Measurements from ENCODE around the gene PHPT1.
"Not testable (repeated sequence)": the region's sequence is repeated elsewhere in the genome, so short reads cannot be mapped to it uniquely, and the experiment has no call there.

PHPT1 gene

GRCh38 chr9:136833381-136834048 is 15.7 kb upstream of the PHPT1 start:
- H3K9me3 ChIP-seq (ENCODE audit: control insufficient read depth, low read depth, low read length); H3K4me3 ChIP-seq (ENCODE audit: low read length); H3K4me1 ChIP-seq (ENCODE audit: control insufficient read depth, low read depth, low read length); H3K9ac ChIP-seq (ENCODE audit: low read length); H3K27me3 ChIP-seq (ENCODE audit: control insufficient read depth, insufficient read depth, low read length); H3K27ac ChIP-seq (ENCODE audit: low read length): not testable (repeated sequence)
- peaks cover 32% of the 10 kb centered on the region for H3K36me3 ChIP-seq (ENCODE audit: control insufficient read depth, low read depth, low read length)

GRCh38 chr9:136835162-136835931 is 13.9 kb upstream of the PHPT1 start:
- Histone ChIP-seq H3K4me1 (ENCODE audit: control insufficient read depth, low read depth, low read length) (peaks cover 4% of the 10 kb centered on the region), H3K36me3 (ENCODE audit: control insufficient read depth, low read depth, low read length) (peaks cover 27% of the 10 kb centered on the region), H3K9me3 (ENCODE audit: control insufficient read depth, low read depth, low read length) (no peaks in the 10 kb centered on the region), H3K4me3 (ENCODE audit: low read length) (no peak overlapping the region), H3K27ac (ENCODE audit: low read length) (no peak overlapping the region), H3K27me3 (ENCODE audit: control insufficient read depth, insufficient read depth, low read length) (no peaks in the 10 kb centered on the region), H3K9ac (ENCODE audit: low read length) (no peak overlapping the region)

- peaks cover 19% of the 10 kb centered on the region for H3K36me3 ChIP-seq (ENCODE audit: control insufficient read depth, low read depth, low read length)
- H3K9me3 ChIP-seq (ENCODE audit: control insufficient read depth, low read depth, low read length): no peaks in the 10 kb centered on the region
- no peak overlapping the region for H3K9ac ChIP-seq (ENCODE audit: low read length)
- no peaks in the 10 kb centered on the region for H3K27me3 ChIP-seq (ENCODE audit: control insufficient read depth, insufficient read depth, low read length)
- no peak overlapping the region for H3K4me3 ChIP-seq (ENCODE audit: low read length)
- peaks cover 12% of the 10 kb centered on the region for H3K4me1 ChIP-seq (ENCODE audit: control insufficient read depth, low read depth, low read length)
- no peak overlapping the region for H3K27ac ChIP-seq (ENCODE audit: low read length)
These were observed 13.0 kb upstream of the PHPT1 start for GRCh38 chr9:136835932-136836904.

GRCh38 chr9:136837146-136837855 is 11.9 kb upstream of the PHPT1 start:
- Histone ChIP-seq H3K9me3 (ENCODE audit: control insufficient read depth, low read depth, low read length) (no peaks in the 10 kb centered on the region), H3K9ac (ENCODE audit: low read length) (no peak overlapping the region), H3K36me3 (ENCODE audit: control insufficient read depth, low read depth, low read length) (peaks cover 17% of the 10 kb centered on the region), H3K4me3 (ENCODE audit: low read length) (no peak overlapping the region), H3K27me3 (ENCODE audit: control insufficient read depth, insufficient read depth, low read length) (no peaks in the 10 kb centered on the region), H3K4me1 (ENCODE audit: control insufficient read depth, low read depth, low read length) (peaks cover 19% of the 10 kb centered on the region), H3K27ac (ENCODE audit: low read length) (no peak overlapping the region)

- not testable (repeated sequence) for H3K9me3 ChIP-seq (ENCODE audit: control insufficient read depth, low read depth, low read length); H3K27ac ChIP-seq (ENCODE audit: low read length); H3K4me3 ChIP-seq (ENCODE audit: low read length); H3K27me3 ChIP-seq (ENCODE audit: control insufficient read depth, insufficient read depth, low read length); H3K9ac ChIP-seq (ENCODE audit: low read length)
- peaks cover 19% of the 10 kb centered on the region for H3K4me1 ChIP-seq (ENCODE audit: control insufficient read depth, low read depth, low read length)
- H3K36me3 ChIP-seq (ENCODE audit: control insufficient read depth, low read depth, low read length): peaks cover 12% of the 10 kb centered on the region
These were observed 11.3 kb upstream of the PHPT1 start for GRCh38 chr9:136837856-136838277.

- H3K36me3 ChIP-seq (ENCODE audit: control insufficient read depth, low read depth, low read length): peaks cover 12% of the 10 kb centered on the region
- no peak overlapping the region for H3K4me3 ChIP-seq (ENCODE audit: low read length)
- no peaks in the 10 kb centered on the region for H3K9me3 ChIP-seq (ENCODE audit: control insufficient read depth, low read depth, low read length)
- H3K9ac ChIP-seq (ENCODE audit: low read length): no peak overlapping the region
- H3K27ac ChIP-seq (ENCODE audit: low read length): no peak overlapping the region
- peaks cover 19% of the 10 kb centered on the region for H3K4me1 ChIP-seq (ENCODE audit: control insufficient read depth, low read depth, low read length)
- no peaks in the 10 kb centered on the region for H3K27me3 ChIP-seq (ENCODE audit: control insufficient read depth, insufficient read depth, low read length)
These were observed 10.6 kb upstream of the PHPT1 start for GRCh38 chr9:136838314-136839228.

- Histone ChIP-seq H3K9me3 (ENCODE audit: control insufficient read depth, low read depth, low read length) (no peaks in the 10 kb centered on the region), H3K9ac (ENCODE audit: low read length) (no peak overlapping the region), H3K36me3 (ENCODE audit: control insufficient read depth, low read depth, low read length) (peaks cover 12% of the 10 kb centered on the region), H3K4me3 (ENCODE audit: low read length) (no peak overlapping the region), H3K4me1 (ENCODE audit: control insufficient read depth, low read depth, low read length) (peaks cover 19% of the 10 kb centered on the region), H3K27me3 (ENCODE audit: control insufficient read depth, insufficient read depth, low read length) (no peaks in the 10 kb centered on the region), H3K27ac (ENCODE audit: low read length) (no peak overlapping the region)
These were observed 9.7 kb upstream of the PHPT1 start for GRCh38 chr9:136839229-136840139.

- Histone ChIP-seq H3K27ac (ENCODE audit: low read length) (no peak overlapping the region), H3K4me1 (ENCODE audit: control insufficient read depth, low read depth, low read length) (peaks cover 19% of the 10 kb centered on the region), H3K9me3 (ENCODE audit: control insufficient read depth, low read depth, low read length) (no peaks in the 10 kb centered on the region), H3K4me3 (ENCODE audit: low read length) (no peak overlapping the region), H3K27me3 (ENCODE audit: control insufficient read depth, insufficient read depth, low read length) (no peaks in the 10 kb centered on the region), H3K9ac (ENCODE audit: low read length) (no peak overlapping the region), H3K36me3 (ENCODE audit: control insufficient read depth, low read depth, low read length) (peaks cover 12% of the 10 kb centered on the region)
These were observed 8.9 kb upstream of the PHPT1 start for GRCh38 chr9:136840140-136840876.

- H3K9me3 ChIP-seq (ENCODE audit: control insufficient read depth, low read depth, low read length): no peaks in the 10 kb centered on the region
- H3K4me1 ChIP-seq (ENCODE audit: control insufficient read depth, low read depth, low read length): peaks cover 19% of the 10 kb centered on the region
- no peaks in the 10 kb centered on the region for H3K27me3 ChIP-seq (ENCODE audit: control insufficient read depth, insufficient read depth, low read length)
- H3K4me3 ChIP-seq (ENCODE audit: low read length): no peak overlapping the region
- peaks cover 12% of the 10 kb centered on the region for H3K36me3 ChIP-seq (ENCODE audit: control insufficient read depth, low read depth, low read length)
- H3K9ac ChIP-seq (ENCODE audit: low read length): no peak overlapping the region
- no peak overlapping the region for H3K27ac ChIP-seq (ENCODE audit: low read length)
These were observed 8.1 kb upstream of the PHPT1 start for GRCh38 chr9:136840877-136841645.
